ENCODE measurements around the gene ALDH6A1.

ALDH6A1 gene

DNA sequence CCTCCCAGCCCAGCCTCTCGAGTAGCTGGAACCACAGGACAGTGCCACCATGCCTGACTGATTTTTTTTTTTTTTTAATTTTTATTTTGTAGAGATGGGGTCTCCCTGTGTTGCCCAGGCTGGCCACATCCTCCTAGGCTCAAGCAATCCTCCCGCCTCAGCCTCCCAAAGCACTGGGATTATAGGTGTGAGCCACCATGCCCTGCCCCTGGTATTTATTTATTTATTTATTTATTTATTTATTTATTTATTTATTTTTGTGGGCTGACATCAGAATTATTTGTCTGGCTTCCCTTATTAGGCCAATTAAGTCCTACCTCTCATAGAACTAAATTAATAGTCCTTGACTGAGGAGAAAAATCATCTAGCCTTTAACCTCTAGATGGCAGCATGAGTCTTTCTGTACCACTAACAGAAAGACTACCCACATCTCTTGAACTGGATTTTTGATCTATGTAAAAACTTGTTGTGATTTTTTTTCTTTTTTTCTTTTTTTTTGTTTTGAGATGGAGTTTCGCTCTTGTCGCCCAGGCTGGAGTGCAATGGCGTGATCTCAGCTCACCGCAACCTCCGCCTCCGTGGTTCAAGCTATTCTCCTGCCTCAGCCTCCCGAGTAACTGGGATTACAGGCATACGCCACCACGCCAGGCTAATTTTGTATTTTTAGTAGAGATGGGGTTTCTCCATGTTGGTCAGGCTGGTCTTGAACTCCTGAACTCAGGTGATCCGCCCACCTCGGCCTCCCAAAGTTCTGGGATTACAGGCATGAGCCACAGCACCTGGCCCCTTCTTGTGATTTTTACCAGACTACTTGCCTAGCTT lies 27.4 kb upstream of the ALDH6A1 start (continued):
- TF ChIP-seq, protein P1, sequence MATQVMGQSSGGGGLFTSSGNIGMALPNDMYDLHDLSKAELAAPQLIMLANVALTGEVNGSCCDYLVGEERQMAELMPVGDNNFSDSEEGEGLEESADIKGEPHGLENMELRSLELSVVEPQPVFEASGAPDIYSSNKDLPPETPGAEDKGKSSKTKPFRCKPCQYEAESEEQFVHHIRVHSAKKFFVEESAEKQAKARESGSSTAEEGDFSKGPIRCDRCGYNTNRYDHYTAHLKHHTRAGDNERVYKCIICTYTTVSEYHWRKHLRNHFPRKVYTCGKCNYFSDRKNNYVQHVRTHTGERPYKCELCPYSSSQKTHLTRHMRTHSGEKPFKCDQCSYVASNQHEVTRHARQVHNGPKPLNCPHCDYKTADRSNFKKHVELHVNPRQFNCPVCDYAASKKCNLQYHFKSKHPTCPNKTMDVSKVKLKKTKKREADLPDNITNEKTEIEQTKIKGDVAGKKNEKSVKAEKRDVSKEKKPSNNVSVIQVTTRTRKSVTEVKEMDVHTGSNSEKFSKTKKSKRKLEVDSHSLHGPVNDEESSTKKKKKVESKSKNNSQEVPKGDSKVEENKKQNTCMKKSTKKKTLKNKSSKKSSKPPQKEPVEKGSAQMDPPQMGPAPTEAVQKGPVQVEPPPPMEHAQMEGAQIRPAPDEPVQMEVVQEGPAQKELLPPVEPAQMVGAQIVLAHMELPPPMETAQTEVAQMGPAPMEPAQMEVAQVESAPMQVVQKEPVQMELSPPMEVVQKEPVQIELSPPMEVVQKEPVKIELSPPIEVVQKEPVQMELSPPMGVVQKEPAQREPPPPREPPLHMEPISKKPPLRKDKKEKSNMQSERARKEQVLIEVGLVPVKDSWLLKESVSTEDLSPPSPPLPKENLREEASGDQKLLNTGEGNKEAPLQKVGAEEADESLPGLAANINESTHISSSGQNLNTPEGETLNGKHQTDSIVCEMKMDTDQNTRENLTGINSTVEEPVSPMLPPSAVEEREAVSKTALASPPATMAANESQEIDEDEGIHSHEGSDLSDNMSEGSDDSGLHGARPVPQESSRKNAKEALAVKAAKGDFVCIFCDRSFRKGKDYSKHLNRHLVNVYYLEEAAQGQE (tag by site-specific recombination; IDR thresholded peaks at IDR 0.05) = 0 out of 2 replicates have a peak, but pooled peaks have one; percentile 47
- peak; percentile 51; the same call in 1 of the 2 replicates for TF ChIP-seq ZNF664 (tag by site-specific recombination; IDR thresholded peaks at IDR 0.05)
- peak; percentile 86 for TF ChIP-seq ZNF394 (tag by site-specific recombination; IDR thresholded peaks at IDR 0.05; ENCODE audit: borderline replicate concordance)
- TF ChIP-seq ZNF266 (tag by site-specific recombination; IDR thresholded peaks at IDR 0.05; ENCODE audit: low read depth) = peak; percentile 49; the same call in 1 of the 2 replicates
- TF ChIP-seq ZNF426 (tag by site-specific recombination; IDR thresholded peaks at IDR 0.05) = peak; percentile 72

DNA sequence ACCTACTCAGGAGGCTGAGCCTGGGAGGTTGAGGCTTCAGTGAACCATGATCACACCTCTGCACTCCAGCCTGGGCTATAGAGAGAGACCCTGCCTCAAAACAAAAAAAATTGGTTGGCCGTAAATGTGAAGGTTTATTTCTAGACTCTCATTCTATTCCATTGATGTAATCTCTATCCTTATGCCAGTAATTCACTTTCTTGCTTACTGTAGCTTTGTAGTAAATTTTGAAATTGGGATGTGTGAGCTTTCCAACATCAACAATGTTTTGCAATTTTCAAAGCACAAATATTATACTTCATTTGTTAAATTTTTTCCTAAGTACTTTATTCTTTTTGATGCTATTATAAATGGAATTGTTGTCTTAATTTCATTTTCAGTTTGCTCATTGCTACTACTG lies 25.1 kb upstream of the ALDH6A1 start:
- POLR2A ChIA-PET = no interaction called here
- CTCF ChIA-PET = interaction anchor here (0.6 to 6.3 kb wide), 4 partner anchors 142 to 415 kb away, joined by 3 to 71 read pairs (median 4); no protein-coding TSS in a partner anchor

DNA sequence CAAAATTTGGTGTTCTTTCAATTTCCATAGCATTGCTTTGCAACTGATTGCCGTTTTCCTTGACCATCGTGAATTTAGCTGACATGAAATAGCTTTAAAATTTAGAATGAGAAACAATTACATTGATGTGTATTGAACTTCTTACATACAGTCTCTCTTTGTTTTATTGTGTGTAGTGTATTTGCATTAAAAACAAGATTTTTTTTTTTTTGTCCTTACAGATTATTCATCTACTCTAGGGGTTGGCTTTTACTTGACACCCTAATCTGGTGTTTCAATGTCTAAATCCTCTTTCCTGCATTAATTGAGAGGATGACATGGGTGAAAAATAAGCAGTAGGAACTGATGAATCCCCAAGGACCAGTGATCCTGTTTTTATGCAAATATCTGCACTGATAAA lies 21.1 kb upstream of the ALDH6A1 start:
- no peaks in the 10 kb centered on the region for H3K4me1 ChIP-seq (ENCODE audit: control insufficient read depth, insufficient read depth, low read length)
- no peak overlapping the region for H3K4me3 ChIP-seq (ENCODE audit: low read depth, low read length)
- ChIA-PET CTCF (interaction anchor here (0.6 to 0.9 kb wide), 3 partner anchors 12 to 146 kb away, joined by 3 to 6 read pairs (median 4); no protein-coding TSS in a partner anchor), POLR2A (interaction anchor here (0.7 kb wide), 1 partner anchor 453 kb away, joined by 3 read pairs; no protein-coding TSS in a partner anchor)
- H3K9me3 ChIP-seq (ENCODE audit: control insufficient read depth, insufficient read depth, low read depth, low read length) = no peaks in the 10 kb centered on the region
- H3K36me3 ChIP-seq (ENCODE audit: control insufficient read depth in 2 of 2, insufficient read depth in 1 of 2, low read length in 2 of 2) = peaks cover 10 to 36% of the 10 kb centered on the region in 2 experiments
- H3K27ac ChIP-seq (ENCODE audit: extremely low read depth, low read depth, low read length) = no peak overlapping the region
- TF ChIP-seq, protein P2, sequence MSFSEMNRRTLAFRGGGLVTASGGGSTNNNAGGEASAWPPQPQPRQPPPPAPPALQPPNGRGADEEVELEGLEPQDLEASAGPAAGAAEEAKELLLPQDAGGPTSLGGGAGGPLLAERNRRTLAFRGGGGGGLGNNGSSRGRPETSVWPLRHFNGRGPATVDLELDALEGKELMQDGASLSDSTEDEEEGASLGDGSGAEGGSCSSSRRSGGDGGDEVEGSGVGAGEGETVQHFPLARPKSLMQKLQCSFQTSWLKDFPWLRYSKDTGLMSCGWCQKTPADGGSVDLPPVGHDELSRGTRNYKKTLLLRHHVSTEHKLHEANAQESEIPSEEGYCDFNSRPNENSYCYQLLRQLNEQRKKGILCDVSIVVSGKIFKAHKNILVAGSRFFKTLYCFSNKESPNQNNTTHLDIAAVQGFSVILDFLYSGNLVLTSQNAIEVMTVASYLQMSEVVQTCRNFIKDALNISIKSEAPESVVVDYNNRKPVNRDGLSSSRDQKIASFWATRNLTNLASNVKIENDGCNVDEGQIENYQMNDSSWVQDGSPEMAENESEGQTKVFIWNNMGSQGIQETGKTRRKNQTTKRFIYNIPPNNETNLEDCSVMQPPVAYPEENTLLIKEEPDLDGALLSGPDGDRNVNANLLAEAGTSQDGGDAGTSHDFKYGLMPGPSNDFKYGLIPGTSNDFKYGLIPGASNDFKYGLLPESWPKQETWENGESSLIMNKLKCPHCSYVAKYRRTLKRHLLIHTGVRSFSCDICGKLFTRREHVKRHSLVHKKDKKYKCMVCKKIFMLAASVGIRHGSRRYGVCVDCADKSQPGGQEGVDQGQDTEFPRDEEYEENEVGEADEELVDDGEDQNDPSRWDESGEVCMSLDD (tag by site-specific recombination; IDR thresholded peaks at IDR 0.05) = no peak
- TF ChIP-seq, protein P3, sequence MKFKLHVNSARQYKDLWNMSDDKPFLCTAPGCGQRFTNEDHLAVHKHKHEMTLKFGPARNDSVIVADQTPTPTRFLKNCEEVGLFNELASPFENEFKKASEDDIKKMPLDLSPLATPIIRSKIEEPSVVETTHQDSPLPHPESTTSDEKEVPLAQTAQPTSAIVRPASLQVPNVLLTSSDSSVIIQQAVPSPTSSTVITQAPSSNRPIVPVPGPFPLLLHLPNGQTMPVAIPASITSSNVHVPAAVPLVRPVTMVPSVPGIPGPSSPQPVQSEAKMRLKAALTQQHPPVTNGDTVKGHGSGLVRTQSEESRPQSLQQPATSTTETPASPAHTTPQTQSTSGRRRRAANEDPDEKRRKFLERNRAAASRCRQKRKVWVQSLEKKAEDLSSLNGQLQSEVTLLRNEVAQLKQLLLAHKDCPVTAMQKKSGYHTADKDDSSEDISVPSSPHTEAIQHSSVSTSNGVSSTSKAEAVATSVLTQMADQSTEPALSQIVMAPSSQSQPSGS (tag by site-specific recombination; IDR thresholded peaks at IDR 0.05; ENCODE audit: low read depth) = no peak
- TF ChIP-seq TCF7L2 (IDR thresholded peaks at IDR 0.05; ENCODE audit: borderline replicate concordance, low read depth, low read length) (no peak), WT1 (tag by site-specific recombination; IDR thresholded peaks at IDR 0.05) (no peak), ZNF837 (tag by site-specific recombination; IDR thresholded peaks at IDR 0.05) (no peak), ZBTB17 (tag by site-specific recombination; IDR thresholded peaks at IDR 0.05) (no peak), ZNF549 (tag by site-specific recombination; IDR thresholded peaks at IDR 0.05) (no peak)
- TF ChIP-seq, protein P4, sequence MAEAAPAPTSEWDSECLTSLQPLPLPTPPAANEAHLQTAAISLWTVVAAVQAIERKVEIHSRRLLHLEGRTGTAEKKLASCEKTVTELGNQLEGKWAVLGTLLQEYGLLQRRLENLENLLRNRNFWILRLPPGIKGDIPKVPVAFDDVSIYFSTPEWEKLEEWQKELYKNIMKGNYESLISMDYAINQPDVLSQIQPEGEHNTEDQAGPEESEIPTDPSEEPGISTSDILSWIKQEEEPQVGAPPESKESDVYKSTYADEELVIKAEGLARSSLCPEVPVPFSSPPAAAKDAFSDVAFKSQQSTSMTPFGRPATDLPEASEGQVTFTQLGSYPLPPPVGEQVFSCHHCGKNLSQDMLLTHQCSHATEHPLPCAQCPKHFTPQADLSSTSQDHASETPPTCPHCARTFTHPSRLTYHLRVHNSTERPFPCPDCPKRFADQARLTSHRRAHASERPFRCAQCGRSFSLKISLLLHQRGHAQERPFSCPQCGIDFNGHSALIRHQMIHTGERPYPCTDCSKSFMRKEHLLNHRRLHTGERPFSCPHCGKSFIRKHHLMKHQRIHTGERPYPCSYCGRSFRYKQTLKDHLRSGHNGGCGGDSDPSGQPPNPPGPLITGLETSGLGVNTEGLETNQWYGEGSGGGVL (tag by site-specific recombination; IDR thresholded peaks at IDR 0.05) = no peak
- TF ChIP-seq, protein P5, sequence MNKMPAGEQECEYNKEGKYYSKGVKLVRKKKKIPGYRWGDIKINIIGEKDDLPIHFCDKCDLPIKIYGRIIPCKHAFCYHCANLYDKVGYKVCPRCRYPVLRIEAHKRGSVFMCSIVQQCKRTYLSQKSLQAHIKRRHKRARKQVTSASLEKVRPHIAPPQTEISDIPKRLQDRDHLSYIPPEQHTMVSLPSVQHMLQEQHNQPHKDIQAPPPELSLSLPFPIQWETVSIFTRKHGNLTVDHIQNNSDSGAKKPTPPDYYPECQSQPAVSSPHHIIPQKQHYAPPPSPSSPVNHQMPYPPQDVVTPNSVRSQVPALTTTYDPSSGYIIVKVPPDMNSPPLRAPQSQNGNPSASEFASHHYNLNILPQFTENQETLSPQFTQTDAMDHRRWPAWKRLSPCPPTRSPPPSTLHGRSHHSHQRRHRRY (tag by site-specific recombination; IDR thresholded peaks at IDR 0.05) = no peak

More for the DNA sequence above, 25.1 kb upstream of the ALDH6A1 start:
- Histone ChIP-seq H3K9me3 (ENCODE audit: control insufficient read depth, insufficient read depth, low read depth, low read length) (no peaks in the 10 kb centered on the region), H3K4me1 (ENCODE audit: control insufficient read depth, insufficient read depth, low read length) (no peaks in the 10 kb centered on the region), H3K36me3 (ENCODE audit: control insufficient read depth in 2 of 2, insufficient read depth in 1 of 2, low read length in 2 of 2) (peaks cover 6 to 25% of the 10 kb centered on the region in 2 experiments), H3K4me3 (ENCODE audit: low read depth, low read length) (no peak overlapping the region), H3K27ac (ENCODE audit: extremely low read depth, low read depth, low read length) (no peak overlapping the region)
- TF ChIP-seq BCL11A (tag by site-specific recombination; IDR thresholded peaks at IDR 0.05; ENCODE audit: low read depth) (no peak), ZNF138 (tag by site-specific recombination; IDR thresholded peaks at IDR 0.05; ENCODE audit: borderline replicate concordance) (no peak), SCRT1 (tag by site-specific recombination; IDR thresholded peaks at IDR 0.05; ENCODE audit: borderline replicate concordance) (no peak), ZNF623 (tag by site-specific recombination; IDR thresholded peaks at IDR 0.05) (no peak), ZNF221 (tag by site-specific recombination; IDR thresholded peaks at IDR 0.05; ENCODE audit: borderline replicate concordance) (no peak), SETDB1 (IDR thresholded peaks at IDR 0.05; ENCODE audit: insufficient read length, low read length) (no peak), ZNF529 (tag by site-specific recombination; IDR thresholded peaks at IDR 0.05; ENCODE audit: insufficient replicate concordance) (no peak)
- TF ChIP-seq, protein P6, sequence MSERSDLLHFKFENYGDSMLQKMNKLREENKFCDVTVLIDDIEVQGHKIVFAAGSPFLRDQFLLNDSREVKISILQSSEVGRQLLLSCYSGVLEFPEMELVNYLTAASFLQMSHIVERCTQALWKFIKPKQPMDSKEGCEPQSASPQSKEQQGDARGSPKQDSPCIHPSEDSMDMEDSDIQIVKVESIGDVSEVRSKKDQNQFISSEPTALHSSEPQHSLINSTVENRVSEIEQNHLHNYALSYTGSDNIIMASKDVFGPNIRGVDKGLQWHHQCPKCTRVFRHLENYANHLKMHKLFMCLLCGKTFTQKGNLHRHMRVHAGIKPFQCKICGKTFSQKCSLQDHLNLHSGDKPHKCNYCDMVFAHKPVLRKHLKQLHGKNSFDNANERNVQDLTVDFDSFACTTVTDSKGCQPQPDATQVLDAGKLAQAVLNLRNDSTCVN (tag by site-specific recombination; optimal IDR thresholded peaks at IDR 0.05) = no peak

Measured in HEK293 (cell line).